ENCODE data around the gene DHDDS.

DHDDS gene

GRCh38 chr1:26517766-26518049, 85.6 kb downstream of the DHDDS start:
- Histone ChIP-seq H3K9ac (ENCODE audit: low read depth, low read length) (no peak overlapping the region), H3K4me1 (ENCODE audit: control insufficient read depth, insufficient read depth, low read length) (no peaks in the 10 kb centered on the region), H3K4me2 (ENCODE audit: low read length) (no peak overlapping the region), H3K36me3 (ENCODE audit: insufficient read depth, low read length) (no peaks in the 10 kb centered on the region), H3K4me3 (ENCODE audit: low read length) (no peak overlapping the region), H3K27me3 (ENCODE audit: control insufficient read depth, insufficient read depth, low read length) (peaks cover 40% of the 10 kb centered on the region), H3K9me3 (replicated peaks; ENCODE audit: low read length) (no peaks in the 10 kb centered on the region)

- H3K9me3 ChIP-seq (replicated peaks; ENCODE audit: low read length) = no peaks in the 10 kb centered on the region
Observed at GRCh38 chr1:26518355-26518754, 86.2 kb downstream of the DHDDS start.

DNA sequence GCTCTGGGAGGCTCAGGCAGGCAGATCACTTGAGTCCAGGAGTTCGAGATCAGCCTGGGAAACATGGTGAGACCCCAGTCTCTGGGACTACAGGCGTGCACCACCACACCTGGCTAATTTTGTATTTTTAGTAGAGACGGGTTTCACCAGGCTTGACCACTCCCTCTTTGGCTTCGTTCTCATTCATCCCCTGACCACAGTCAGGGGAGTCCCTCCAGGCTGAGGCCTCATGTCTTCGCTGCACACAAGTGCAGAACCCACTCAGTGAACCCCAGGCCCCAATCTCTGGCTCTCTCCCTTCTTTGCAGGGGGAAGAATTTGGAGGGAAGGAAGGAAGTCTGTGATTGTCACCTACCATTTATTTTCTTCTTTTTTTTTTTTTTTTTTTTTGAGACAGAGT, 88.2 kb downstream of the DHDDS start:
- Histone ChIP-seq H3K4me3 (ENCODE audit: low read length) (no peak overlapping the region), H3K36me3 (ENCODE audit: insufficient read depth, low read length) (no peaks in the 10 kb centered on the region), H3K27me3 (ENCODE audit: control insufficient read depth, insufficient read depth, low read length) (peaks cover 53% of the 10 kb centered on the region), H3K4me2 (ENCODE audit: low read length) (no peak overlapping the region), H3K4me1 (ENCODE audit: control insufficient read depth, insufficient read depth, low read length) (no peaks in the 10 kb centered on the region), H3K9me3 (replicated peaks; ENCODE audit: low read length) (no peaks in the 10 kb centered on the region), H3K9ac (ENCODE audit: low read depth, low read length) (no peak overlapping the region)

More at GRCh38 chr1:26518355-26518754, 86.2 kb downstream of the DHDDS start:
- Histone ChIP-seq H3K4me2 (ENCODE audit: low read length) (no peak overlapping the region), H3K4me1 (ENCODE audit: control insufficient read depth, insufficient read depth, low read length) (no peaks in the 10 kb centered on the region), H3K36me3 (ENCODE audit: insufficient read depth, low read length) (no peaks in the 10 kb centered on the region), H3K27me3 (ENCODE audit: control insufficient read depth, insufficient read depth, low read length) (peaks cover 41% of the 10 kb centered on the region), H3K4me3 (ENCODE audit: low read length) (no peak overlapping the region), H3K9ac (ENCODE audit: low read depth, low read length) (no peak overlapping the region)

All from skeletal muscle satellite cell (primary cell).